ENCODE data around the gene CASK.

The CASK gene

GRCh38 chrX:41541386-41541785, 382.0 kb downstream of the CASK start:
- TF ChIP-seq CTCF (IDR thresholded peaks at IDR 0.05; ENCODE audit: low read depth, low read length, poor library complexity, severe bottlenecking) (no peak), EZH2phosphoT487 (IDR thresholded peaks at IDR 0.05; ENCODE audit: borderline replicate concordance, low read length) (no peak)
- Histone ChIP-seq H3K4me2 (ENCODE audit: low read length) (no peak overlapping the region), H3K4me3 (ENCODE audit: low read length) (no peak overlapping the region), H3K79me2 (ENCODE audit: control insufficient read depth, low read length) (no peaks in the 10 kb centered on the region), H3F3A (ENCODE audit: control insufficient read depth, insufficient read depth) (no peaks in the 10 kb centered on the region), H3K27me3 (ENCODE audit: control insufficient read depth, low read length) (no peaks in the 10 kb centered on the region), H3K9me2 (replicated peaks; ENCODE audit: control insufficient read depth, low read length) (no peaks in the 10 kb centered on the region), H3K4me1 (ENCODE audit: control insufficient read depth, low read length) (no peaks in the 10 kb centered on the region), H3K9me3 (ENCODE audit: control insufficient read depth, insufficient read depth, low read length) (no peaks in the 10 kb centered on the region), H3K36me3 (ENCODE audit: control insufficient read depth, low read length) (no peaks in the 10 kb centered on the region), H3K27ac (ENCODE audit: low read depth, low read length) (no peak overlapping the region), H4K20me1 (ENCODE audit: control insufficient read depth, insufficient read depth, low read depth, low read length) (no peaks in the 10 kb centered on the region)

GRCh38 chrX:41538707-41539106, 384.6 kb downstream of the CASK start:
- Histone ChIP-seq H3K36me3 (ENCODE audit: control insufficient read depth, low read length) (no peaks in the 10 kb centered on the region), H3K4me2 (ENCODE audit: low read length) (no peak overlapping the region), H3K4me3 (ENCODE audit: low read length) (no peak overlapping the region), H3F3A (ENCODE audit: control insufficient read depth, insufficient read depth) (no peaks in the 10 kb centered on the region), H3K9me3 (ENCODE audit: control insufficient read depth, insufficient read depth, low read length) (no peaks in the 10 kb centered on the region), H3K9me2 (replicated peaks; ENCODE audit: control insufficient read depth, low read length) (no peaks in the 10 kb centered on the region), H3K27me3 (ENCODE audit: control insufficient read depth, low read length) (no peaks in the 10 kb centered on the region), H3K79me2 (ENCODE audit: control insufficient read depth, low read length) (no peaks in the 10 kb centered on the region), H3K27ac (ENCODE audit: low read depth, low read length) (no peak overlapping the region), H4K20me1 (ENCODE audit: control insufficient read depth, insufficient read depth, low read depth, low read length) (no peaks in the 10 kb centered on the region), H3K4me1 (ENCODE audit: control insufficient read depth, low read length) (no peaks in the 10 kb centered on the region)
- no peak for TF ChIP-seq EZH2phosphoT487 (IDR thresholded peaks at IDR 0.05; ENCODE audit: borderline replicate concordance, low read length)
- no peak for TF ChIP-seq CTCF (IDR thresholded peaks at IDR 0.05; ENCODE audit: low read depth, low read length, poor library complexity, severe bottlenecking)

- Histone ChIP-seq H3K27ac (ENCODE audit: low read depth, low read length) (no peak overlapping the region), H3F3A (ENCODE audit: control insufficient read depth, insufficient read depth) (no peaks in the 10 kb centered on the region), H3K36me3 (ENCODE audit: control insufficient read depth, low read length) (no peaks in the 10 kb centered on the region), H3K27me3 (ENCODE audit: control insufficient read depth, low read length) (no peaks in the 10 kb centered on the region), H3K79me2 (ENCODE audit: control insufficient read depth, low read length) (no peaks in the 10 kb centered on the region), H4K20me1 (ENCODE audit: control insufficient read depth, insufficient read depth, low read depth, low read length) (no peaks in the 10 kb centered on the region), H3K4me1 (ENCODE audit: control insufficient read depth, low read length) (no peaks in the 10 kb centered on the region), H3K9me2 (replicated peaks; ENCODE audit: control insufficient read depth, low read length) (no peaks in the 10 kb centered on the region), H3K4me3 (ENCODE audit: low read length) (no peak overlapping the region), H3K9me3 (ENCODE audit: control insufficient read depth, insufficient read depth, low read length) (no peaks in the 10 kb centered on the region), H3K4me2 (ENCODE audit: low read length) (no peak overlapping the region)
- TF ChIP-seq CTCF (IDR thresholded peaks at IDR 0.05; ENCODE audit: low read depth, low read length, poor library complexity, severe bottlenecking) (no peak), EZH2phosphoT487 (IDR thresholded peaks at IDR 0.05; ENCODE audit: borderline replicate concordance, low read length) (no peak)
Observed at GRCh38 chrX:41530085-41530484, 393.3 kb downstream of the CASK start.

- no peaks in the 10 kb centered on the region for H3K4me1 ChIP-seq (ENCODE audit: control insufficient read depth, low read length)
Observed at GRCh38 chrX:41529221-41529620, 394.1 kb downstream of the CASK start.

More at GRCh38 chrX:41529221-41529620, 394.1 kb downstream of the CASK start:
- H3K27ac ChIP-seq (ENCODE audit: low read depth, low read length), result no peak overlapping the region
- no peaks in the 10 kb centered on the region for H3K79me2 ChIP-seq (ENCODE audit: control insufficient read depth, low read length)
- H3F3A ChIP-seq (ENCODE audit: control insufficient read depth, insufficient read depth), result no peaks in the 10 kb centered on the region
- H3K9me3 ChIP-seq (ENCODE audit: control insufficient read depth, insufficient read depth, low read length), result no peaks in the 10 kb centered on the region
- H3K9me2 ChIP-seq (replicated peaks; ENCODE audit: control insufficient read depth, low read length), result no peaks in the 10 kb centered on the region
- TF ChIP-seq CTCF (IDR thresholded peaks at IDR 0.05; ENCODE audit: low read depth, low read length, poor library complexity, severe bottlenecking), result no peak
- no peak for TF ChIP-seq EZH2phosphoT487 (IDR thresholded peaks at IDR 0.05; ENCODE audit: borderline replicate concordance, low read length)
- no peak overlapping the region for H3K4me3 ChIP-seq (ENCODE audit: low read length)
- no peak overlapping the region for H3K4me2 ChIP-seq (ENCODE audit: low read length)
- H3K36me3 ChIP-seq (ENCODE audit: control insufficient read depth, low read length), result no peaks in the 10 kb centered on the region
- H3K27me3 ChIP-seq (ENCODE audit: control insufficient read depth, low read length), result no peaks in the 10 kb centered on the region
- H4K20me1 ChIP-seq (ENCODE audit: control insufficient read depth, insufficient read depth, low read depth, low read length), result no peaks in the 10 kb centered on the region
